Right atrium auricular region (tissue), 2 donors: ENCODE results near the gene MPO. TPM values are rescaled to one million over a fixed set of nuclear protein-coding genes. Genes with fewer than 3 reads are reported as not detected.

Experiments
- DNase-seq: peaks from one replicate; pipeline ENCODE4 v3.0.0-alpha.2; 2019; ENCODE audit warnings: low spot score
- H3K27ac ChIP-seq, 2 donors: fragments of 200-600 bp; sonication (generic); 1 replicate in 1 of 2; 2 replicates in 1 of 2; pipeline ENCODE4 v1.5.1; 2016 to 2019
- H3K27me3 ChIP-seq, 2 donors: fragments of 200-600 bp; sonication (generic); one replicate each; pipeline versions ENCODE4 v1.5.1 to v1.6.0; 2017 to 2019
- H3K36me3 ChIP-seq: fragments of 200-600 bp; sonication (generic); one replicate; pipeline ENCODE4 v1.5.1; 2016
- H3K4me1 ChIP-seq, 2 donors: fragments of 200-600 bp; sonication (generic); one replicate each; pipeline versions ENCODE4 v1.5.1 to v1.6.0; 2017 to 2019
- H3K4me3 ChIP-seq, 2 donors: fragments of 200-600 bp; sonication (generic); 1 replicate in 1 of 2; 2 replicates in 1 of 2; pipeline ENCODE4 v1.5.1; 2017 to 2019; ENCODE audit warnings: mild to moderate bottlenecking in 1 of 2, moderate library complexity in 1 of 2
- H3K9me3 ChIP-seq, 2 donors: fragments of 200-600 bp; sonication (generic); one replicate each; pipeline ENCODE4 v1.5.1; 2019
- CTCF ChIP-seq, 2 donors: fragments of 200-600 bp; sonication (generic); IDR thresholded peaks; one replicate each; pipeline ENCODE4 v1.5.1; 2019; ENCODE audit warnings: antibody characterized with exemption in 2 of 2
- total RNA-seq, 2 donors: library from RNA; depleted of rRNA; stranded (reverse); fragments of >200 nt; gene quantifications; one replicate each; pipeline ENCODE4 v1.1.0, GENCODE V29; 2016

Gene MPO
- total RNA-seq, 2 donors from 2014 or later, result 0.12 to 0.30 TPM

GRCh38 chr17:58248955-58249269 is 31.8 kb downstream of the MPO start:
- H3K36me3 ChIP-seq, result no peaks in the 10 kb centered on the region
- H3K27ac ChIP-seq, result no peak overlapping the region
- H3K4me3 ChIP-seq, result peak overlapping the region in 1 of 2 donors; percentile 53
- DNase-seq, result no peak
- no peaks in the 10 kb centered on the region for H3K9me3 ChIP-seq
- H3K27me3 ChIP-seq, result peaks cover 0 to 4% of the 10 kb centered on the region in 2 donors
- peaks cover 0 to 11% of the 10 kb centered on the region in 2 donors for H3K4me1 ChIP-seq
- no peak for TF ChIP-seq CTCF (IDR thresholded peaks at IDR 0.05)

DNA sequence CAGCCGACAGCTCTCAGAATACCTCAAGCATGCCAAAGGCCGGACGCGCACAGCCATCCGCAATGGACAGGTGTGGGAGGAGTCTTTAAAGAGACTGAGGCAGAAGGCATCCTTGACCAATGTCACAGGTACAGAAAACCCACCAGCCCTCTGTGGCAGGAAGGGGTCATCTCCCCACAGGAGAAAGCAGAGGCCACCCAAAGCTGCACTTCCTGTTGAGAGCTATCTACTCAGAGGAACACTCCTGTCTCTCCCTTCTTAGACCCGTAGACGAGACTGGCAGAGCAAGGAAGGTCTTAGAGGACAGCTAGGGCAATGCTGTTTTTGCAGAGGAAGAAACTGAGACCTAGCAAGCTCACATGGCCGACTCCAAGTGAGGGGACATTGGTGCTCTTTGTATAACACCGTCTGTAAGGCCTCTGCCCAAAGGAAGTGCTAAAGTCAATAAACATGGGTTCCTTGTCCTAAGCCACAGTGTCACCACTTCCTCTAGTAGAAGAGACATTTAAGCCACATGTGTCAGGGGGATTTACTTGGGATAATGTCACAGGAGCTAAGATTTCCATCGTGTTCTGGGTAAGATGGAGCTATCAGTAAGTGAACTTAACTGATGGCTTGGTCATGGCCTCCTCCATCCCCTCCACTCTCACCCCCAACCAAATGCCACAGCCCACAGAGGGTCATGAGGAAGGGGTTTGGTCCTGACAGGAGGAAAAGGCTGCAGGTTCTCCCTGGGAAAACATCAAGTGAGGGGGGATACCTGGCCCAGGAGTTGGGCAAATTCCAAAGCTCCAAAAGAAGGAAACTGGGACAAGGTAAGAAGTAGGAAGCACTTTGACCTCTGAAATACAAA is 33.0 kb downstream of the MPO start:
- Histone ChIP-seq H3K4me3 (no peak overlapping the region), H3K4me1 (peaks cover 0 to 11% of the 10 kb centered on the region in 2 donors), H3K27ac (no peak overlapping the region), H3K9me3 (no peaks in the 10 kb centered on the region), H3K36me3 (no peaks in the 10 kb centered on the region), H3K27me3 (peaks cover 0 to 4% of the 10 kb centered on the region in 2 donors)
- TF ChIP-seq CTCF (IDR thresholded peaks at IDR 0.05), result no peak
- peak; percentile 42 for DNase-seq

DNA sequence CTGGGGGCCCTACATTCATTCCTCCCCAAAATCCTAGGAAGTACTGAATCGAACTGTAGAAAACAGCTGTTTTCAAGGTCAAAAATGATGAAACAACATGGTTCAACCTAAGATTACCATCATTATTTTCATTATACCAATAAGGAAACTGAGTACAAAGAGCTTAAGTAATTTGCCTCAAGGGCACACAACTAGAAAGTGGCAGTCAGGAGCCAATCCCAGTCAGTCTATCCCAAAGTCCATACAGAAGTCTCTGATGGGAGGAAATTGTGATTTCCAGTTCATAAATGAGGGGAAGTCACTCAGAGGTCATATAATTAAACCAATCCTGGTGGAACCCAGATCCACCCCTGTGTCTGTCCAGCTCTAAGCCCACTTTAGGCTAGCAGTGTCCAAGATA is 34.0 kb downstream of the MPO start:
- no peak overlapping the region for H3K4me3 ChIP-seq
- no peak for DNase-seq
- H3K27ac ChIP-seq, result no peak overlapping the region
- peaks cover 0 to 4% of the 10 kb centered on the region in 2 donors for H3K27me3 ChIP-seq
- H3K4me1 ChIP-seq, result peaks cover 0 to 11% of the 10 kb centered on the region in 2 donors
- no peak for TF ChIP-seq CTCF (IDR thresholded peaks at IDR 0.05)
- no peaks in the 10 kb centered on the region for H3K36me3 ChIP-seq
- H3K9me3 ChIP-seq, result no peaks in the 10 kb centered on the region

GRCh38 chr17:58246104-58246740 is 34.5 kb downstream of the MPO start:
- H3K4me3 ChIP-seq, result no peak overlapping the region
- H3K4me1 ChIP-seq, result peaks cover 0 to 11% of the 10 kb centered on the region in 2 donors
- no peak for TF ChIP-seq CTCF (IDR thresholded peaks at IDR 0.05)
- peaks cover 0 to 4% of the 10 kb centered on the region in 2 donors for H3K27me3 ChIP-seq
- no peaks in the 10 kb centered on the region for H3K36me3 ChIP-seq
- H3K9me3 ChIP-seq, result no peaks in the 10 kb centered on the region
- DNase-seq, result peak; percentile 36
- no peak overlapping the region for H3K27ac ChIP-seq

DNA sequence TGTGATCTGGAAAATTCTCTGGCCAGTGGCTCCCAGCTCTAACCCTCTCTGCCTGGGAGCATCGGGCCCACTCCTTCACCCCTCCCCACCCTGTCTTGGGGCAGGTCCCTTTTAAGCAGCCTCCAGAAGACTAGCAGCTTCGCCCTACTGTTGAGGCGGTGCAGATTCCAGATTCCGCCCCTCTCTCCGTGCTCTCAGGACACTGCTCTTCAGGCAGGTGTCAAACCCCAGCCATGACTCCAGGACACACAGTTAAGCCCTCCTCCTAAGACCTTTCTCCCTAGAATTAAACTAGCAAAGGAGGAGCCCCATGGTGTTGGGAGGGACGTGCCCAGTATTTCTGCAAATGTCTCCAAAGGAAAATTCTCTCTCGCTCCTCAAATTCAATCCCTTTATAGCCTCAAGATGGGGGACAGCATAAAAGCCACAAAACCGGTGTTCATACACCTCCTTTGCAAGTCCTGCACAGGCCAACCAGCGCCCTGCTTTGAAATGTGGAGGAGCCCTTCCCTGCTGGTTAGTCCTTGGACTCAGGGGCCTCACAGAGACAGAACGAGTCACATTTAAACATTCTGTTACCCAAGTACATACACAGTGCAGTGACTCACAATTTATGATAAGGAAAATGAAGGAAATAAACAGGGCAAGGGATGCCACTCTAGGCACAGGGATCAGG is 35.2 kb downstream of the MPO start:
- H3K4me3 ChIP-seq, result no peak overlapping the region
- no peaks in the 10 kb centered on the region for H3K36me3 ChIP-seq
- peaks cover 0 to 4% of the 10 kb centered on the region in 2 donors for H3K27me3 ChIP-seq
- no peak overlapping the region for H3K27ac ChIP-seq
- H3K9me3 ChIP-seq, result no peaks in the 10 kb centered on the region
- peak; percentile 9 for DNase-seq
- H3K4me1 ChIP-seq, result peaks cover 0 to 11% of the 10 kb centered on the region in 2 donors
- no peak for TF ChIP-seq CTCF (IDR thresholded peaks at IDR 0.05)
